ENCODE data around the gene TUBGCP5. TPM values are rescaled to one million over a fixed set of nuclear protein-coding genes. Genes with fewer than 3 reads are reported as not detected.

TUBGCP5 gene
- total and polyA plus RNA-seq, 2 donors (not counting 3 experiments of a cell fraction or from before 2014, with no cell fraction given), result 6.7 to 18.6 TPM

- BruUV-seq (replicated peaks), result no TSS peak
- H3K4me2 ChIP-seq (ENCODE audit: insufficient read depth, low read length), result no peak overlapping the region
These were observed 87.7 kb downstream of the TUBGCP5 start for GRCh38 chr15:22951381-22952280.

More at GRCh38 chr15:22951381-22952280, 87.7 kb downstream of the TUBGCP5 start:
- Histone ChIP-seq H3K79me2 (ENCODE audit: control insufficient read depth, insufficient read depth, low read length) (peaks cover 74% of the 10 kb centered on the region), H3K4me1 (ENCODE audit: control insufficient read depth, extremely low read depth, insufficient read depth, low read length) (peaks cover 24% of the 10 kb centered on the region), H3K36me3 (ENCODE audit: control insufficient read depth in 2 of 2, extremely low read depth in 1 of 2, insufficient read depth in 2 of 2, low read length in 2 of 2) (no peaks in the 10 kb centered on the region), H3K27ac (ENCODE audit: insufficient read depth, low read depth, low read length) (no peak overlapping the region), H3K27me3 (ENCODE audit: control insufficient read depth in 2 of 2, insufficient read depth in 2 of 2, low read length in 2 of 2) (no peaks in the 10 kb centered on the region), H4K20me1 (replicated peaks; ENCODE audit: control insufficient read depth, extremely low read depth, insufficient read depth, low read length) (no peaks in the 10 kb centered on the region), H3K9ac (replicated peaks; ENCODE audit: extremely low read depth, insufficient read depth, low read length) (no peak overlapping the region), H3K4me3 (replicated peaks in 1 of 3; ENCODE audit: insufficient read depth in 1 of 3, low read depth in 1 of 3, low read length in 3 of 3) (no peak overlapping the region), H3K9me3 (replicated peaks; ENCODE audit: control insufficient read depth, insufficient read depth, low read length) (no peaks in the 10 kb centered on the region), H2AFZ (ENCODE audit: low read depth, low read length) (no peak overlapping the region), H3K9me1 (replicated peaks; ENCODE audit: control insufficient read depth, extremely low read depth, insufficient read depth, low read length) (no peaks in the 10 kb centered on the region)
- no peak for DNase-seq (ENCODE audit: low read depth, low spot score)
- intact Hi-C loops (cut with micrococcal nuclease) (no loop called here), dilution Hi-C loops (cut with MboI; ENCODE audit: extremely low pct_ligation_motif_present, low sequenced_read_pairs) (no loop called here)
- POLR2A ChIA-PET, result no interaction called here
- no peak for TF ChIP-seq EZH2 (IDR thresholded peaks at IDR 0.05; ENCODE audit: borderline replicate concordance, low read depth, low read length, severe bottlenecking)
- no peak for TF ChIP-seq MYC (IDR thresholded peaks at IDR 0.05; ENCODE audit: low read depth, low read length)
- no peak for TF ChIP-seq FOS (IDR thresholded peaks at IDR 0.05; ENCODE audit: borderline replicate concordance, insufficient read depth, low read length)
- TF ChIP-seq CTCF (IDR thresholded peaks at IDR 0.05; ENCODE audit: extremely low read depth in 1 of 2, insufficient read depth in 1 of 2, low read depth in 1 of 2, low read length in 2 of 2), result no peak
- TF ChIP-seq GATA2 (IDR thresholded peaks at IDR 0.05; ENCODE audit: insufficient read depth, insufficient read length, low read depth, low read length), result no peak
- no peak for TF ChIP-seq POLR2A (IDR thresholded peaks at IDR 0.05; ENCODE audit: low read depth, low read length)
- TF ChIP-seq POLR2AphosphoS5 (IDR thresholded peaks at IDR 0.05; ENCODE audit: insufficient read depth, low read depth, low read length), result no peak
- TF ChIP-seq JUN (IDR thresholded peaks at IDR 0.05; ENCODE audit: borderline replicate concordance, insufficient read depth, insufficient read length, low read depth), result no peak
- TF ChIP-seq MAX (IDR thresholded peaks at IDR 0.05; ENCODE audit: insufficient read depth, insufficient read length), result no peak
- no peak for FAIRE-seq
- CTCF ChIA-PET, result interaction anchor here (1.4 kb wide), 1 partner anchor 13 kb away, joined by 3 read pairs; no protein-coding TSS in a partner anchor
